ENCODE measurements around the gene HMCN2. TPM values are rescaled to one million over a fixed set of nuclear protein-coding genes. Genes with fewer than 3 reads are reported as not detected.
A peak's percentile ranks its signal among the peaks of the same experiment; 100 is the strongest.

HMCN2 gene
- 7.8 TPM for total RNA-seq
- long read RNA-seq, partial matches to known transcripts = 15 of 23 reads
- long read RNA-seq, other reads (novel, unspliced or antisense) = 8 of 23 reads

- intact Hi-C loops (cut with DNase I) = no loop called here
- H3K27ac ChIP-seq = no peak within 1 kb of the TSS
- H3K4me3 ChIP-seq = peak within 1 kb of the TSS; percentile 32
- H3K36me3 ChIP-seq = no peaks in the 10 kb centered on the region
- DNase-seq (no peak), ATAC-seq (peak; percentile 40)
- no peaks in the 10 kb centered on the region for H3K9me3 ChIP-seq
- H3K4me1 ChIP-seq = peaks cover 7% of the 10 kb centered on the region
- H3K27me3 ChIP-seq = peaks cover 26% of the 10 kb centered on the region
- no peak for TF ChIP-seq CTCF (IDR thresholded peaks at IDR 0.05)
Measured at GRCh38 chr9:130265431-130266235, at the start of gene HMCN2. HMCN2 (plus strand) TSS chr9:130265760; CDS start chr9:130265879, 119 bp downstream.

GRCh38 chr9:130217838-130218237, 47.7 kb upstream of the HMCN2 start:
- H3K4me1 ChIP-seq = no peaks in the 10 kb centered on the region
- no peak overlapping the region for H3K4me3 ChIP-seq
- intact Hi-C loops (cut with DNase I) = no loop called here
- ATAC-seq (no peak), DNase-seq (no peak)
- no peaks in the 10 kb centered on the region for H3K27me3 ChIP-seq
- no peaks in the 10 kb centered on the region for H3K36me3 ChIP-seq
- no peak overlapping the region for H3K27ac ChIP-seq
- no peak for TF ChIP-seq CTCF (IDR thresholded peaks at IDR 0.05)
- no peaks in the 10 kb centered on the region for H3K9me3 ChIP-seq

- DNase-seq = no peak
- TF ChIP-seq CTCF (IDR thresholded peaks at IDR 0.05) = no peak
- Histone ChIP-seq H3K9me3 (no peaks in the 10 kb centered on the region), H3K36me3 (no peaks in the 10 kb centered on the region), H3K27ac (no peak overlapping the region), H3K27me3 (no peaks in the 10 kb centered on the region), H3K4me3 (no peak overlapping the region), H3K4me1 (no peaks in the 10 kb centered on the region)
- peak; percentile 5 for ATAC-seq
- intact Hi-C loops (cut with DNase I) = no loop called here
Measured at GRCh38 chr9:130219661-130220096, 45.9 kb upstream of the HMCN2 start.

GRCh38 chr9:130220352-130220751, 45.2 kb upstream of the HMCN2 start:
- no peak overlapping the region for H3K27ac ChIP-seq
- intact Hi-C loops (cut with DNase I) = no loop called here
- no peaks in the 10 kb centered on the region for H3K9me3 ChIP-seq
- no peaks in the 10 kb centered on the region for H3K27me3 ChIP-seq
- H3K4me1 ChIP-seq = no peaks in the 10 kb centered on the region
- no peak for DNase-seq
- no peak overlapping the region for H3K4me3 ChIP-seq
- peak; percentile 20 for TF ChIP-seq CTCF (IDR thresholded peaks at IDR 0.05)
- ATAC-seq = peak; percentile 11
- H3K36me3 ChIP-seq = no peaks in the 10 kb centered on the region

GRCh38 chr9:130222833-130223232, 42.7 kb upstream of the HMCN2 start:
- Histone ChIP-seq H3K27me3 (no peaks in the 10 kb centered on the region), H3K4me3 (no peak overlapping the region), H3K4me1 (no peaks in the 10 kb centered on the region), H3K27ac (no peak overlapping the region), H3K36me3 (no peaks in the 10 kb centered on the region), H3K9me3 (no peaks in the 10 kb centered on the region)
- ATAC-seq (no peak), DNase-seq (no peak)
- intact Hi-C loops (cut with DNase I) = no loop called here
- TF ChIP-seq CTCF (IDR thresholded peaks at IDR 0.05) = no peak
